HL-60/S4 (cell line): ENCODE results near the gene DES.

Experiments
- in situ Hi-C: fragments of 300-500 bp; cut with MboI; formaldehyde crosslinking; loops from 2 replicates; pipeline ENCODE4 v1.14.3; 2022; ENCODE audit warnings: low sequenced_read_pairs

Gene DES

DNA sequence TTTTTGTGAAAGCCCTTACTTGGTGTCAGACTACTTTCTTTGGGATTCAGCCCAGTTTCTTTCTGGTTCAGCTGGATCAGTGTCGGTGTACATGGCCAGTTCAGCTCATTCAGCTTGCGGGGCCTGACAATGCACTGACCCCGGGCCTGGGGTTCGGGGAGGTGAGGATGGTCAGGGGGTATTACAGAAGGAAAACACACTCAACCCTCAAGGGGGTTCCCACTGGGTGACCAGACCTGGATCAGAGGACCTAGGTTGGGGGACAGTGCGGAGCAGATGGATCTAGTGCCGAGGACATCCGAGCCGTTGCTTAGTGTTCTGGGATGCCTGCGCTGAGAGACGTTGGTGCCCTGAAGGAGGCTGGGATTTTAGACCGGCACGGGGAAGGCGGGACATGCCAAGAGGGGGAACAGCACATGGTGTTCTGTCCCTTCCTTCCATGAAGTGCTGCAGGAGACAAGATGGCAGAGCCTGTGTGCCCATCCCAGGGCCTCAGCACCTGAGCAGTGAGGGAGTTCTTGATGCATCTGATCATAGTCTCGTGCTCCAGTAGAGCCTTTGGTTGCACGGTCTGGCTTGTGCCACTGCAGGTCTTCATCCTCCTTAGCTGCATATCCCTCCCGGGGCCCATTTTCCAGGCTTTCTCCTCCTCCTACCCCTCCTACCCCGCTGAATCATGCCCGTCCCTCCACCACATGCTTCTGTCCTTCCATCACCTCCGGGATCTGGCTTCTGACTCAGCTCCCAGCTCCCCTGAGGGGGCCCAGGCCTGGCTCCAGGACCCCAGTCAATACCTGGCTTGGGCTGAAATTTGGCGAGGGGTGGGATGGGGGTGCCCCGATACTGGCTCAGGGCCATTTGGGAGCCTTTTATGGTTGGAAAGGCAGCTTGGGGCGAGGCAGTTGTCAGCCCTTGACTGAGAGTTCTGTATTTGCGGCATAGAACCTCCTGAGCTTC lies 34.5 kb downstream of the DES start:
- in situ Hi-C loops, result no loop called here

GRCh38 chr2:219453671-219454590 lies 35.8 kb downstream of the DES start:
- in situ Hi-C loops, result no loop called here

DNA sequence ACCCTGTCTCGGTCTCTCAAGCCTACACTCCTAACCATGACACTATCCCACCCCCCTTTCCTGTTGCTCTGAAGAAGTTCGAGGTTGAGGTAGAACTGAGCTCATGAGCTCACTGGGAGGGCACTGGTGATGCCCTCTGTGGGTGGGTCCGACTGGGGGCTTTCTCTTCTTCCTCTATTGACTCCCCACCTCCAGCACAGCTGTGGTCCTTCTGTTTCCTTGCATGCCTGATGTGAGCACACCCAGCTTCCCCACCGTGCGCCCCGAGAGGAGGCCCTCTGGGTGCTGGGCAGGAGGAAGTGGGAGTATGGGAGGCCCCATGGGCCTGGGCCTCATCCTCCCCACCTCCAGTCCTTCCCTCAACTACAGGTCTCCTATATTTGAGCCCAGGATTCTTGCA lies 37.4 kb downstream of the DES start:
- in situ Hi-C loops, result no loop called here

DNA sequence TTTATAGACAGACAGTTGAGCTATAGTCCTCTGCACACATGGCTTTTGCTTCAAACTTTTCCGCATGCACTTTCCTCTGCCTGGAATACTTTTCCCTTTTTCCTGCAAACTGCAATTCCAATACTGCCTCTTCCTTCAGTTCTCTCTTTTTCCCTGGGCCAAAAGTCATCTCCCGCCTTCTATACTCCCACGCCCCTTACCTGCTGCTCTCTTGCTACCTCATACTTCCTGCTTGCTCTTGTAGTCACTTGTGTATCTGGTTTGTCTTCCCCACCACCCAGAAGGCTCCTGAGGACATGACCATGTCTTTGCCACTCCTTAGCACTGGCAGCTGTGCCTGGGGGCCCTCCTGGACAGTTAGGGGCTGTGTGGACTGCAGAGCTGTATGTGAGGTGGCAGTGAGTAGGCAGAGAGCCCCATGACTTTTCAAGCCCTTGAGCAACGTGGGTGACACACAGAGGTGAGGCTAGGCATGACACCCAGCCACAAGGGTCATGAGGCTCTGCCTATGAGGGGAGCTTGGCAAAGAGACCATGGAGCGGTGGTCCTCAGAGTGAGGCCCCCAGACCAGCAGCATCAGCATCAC lies 39.7 kb downstream of the DES start:
- in situ Hi-C loops, result no loop called here

DNA sequence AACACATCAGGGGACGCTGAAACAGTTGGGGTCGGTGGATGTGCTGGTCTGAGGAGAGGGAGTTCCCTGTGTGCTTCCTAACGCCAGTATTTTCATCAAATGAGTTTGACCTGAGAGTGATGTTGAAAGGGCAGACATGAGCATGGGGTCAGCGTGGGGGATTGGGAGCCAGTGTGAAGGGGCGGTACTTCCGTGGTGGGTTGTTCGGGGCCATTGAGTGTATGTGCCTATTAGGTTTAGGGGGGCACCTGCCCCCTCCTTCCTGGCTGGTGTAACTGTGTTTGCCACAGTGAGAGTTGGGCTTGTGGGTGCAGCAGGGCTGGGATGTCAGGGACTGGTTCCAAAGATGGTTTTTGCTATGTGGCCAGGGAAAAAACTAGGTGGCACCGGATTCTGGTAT lies 40.8 kb downstream of the DES start:
- in situ Hi-C loops, result no loop called here

DNA sequence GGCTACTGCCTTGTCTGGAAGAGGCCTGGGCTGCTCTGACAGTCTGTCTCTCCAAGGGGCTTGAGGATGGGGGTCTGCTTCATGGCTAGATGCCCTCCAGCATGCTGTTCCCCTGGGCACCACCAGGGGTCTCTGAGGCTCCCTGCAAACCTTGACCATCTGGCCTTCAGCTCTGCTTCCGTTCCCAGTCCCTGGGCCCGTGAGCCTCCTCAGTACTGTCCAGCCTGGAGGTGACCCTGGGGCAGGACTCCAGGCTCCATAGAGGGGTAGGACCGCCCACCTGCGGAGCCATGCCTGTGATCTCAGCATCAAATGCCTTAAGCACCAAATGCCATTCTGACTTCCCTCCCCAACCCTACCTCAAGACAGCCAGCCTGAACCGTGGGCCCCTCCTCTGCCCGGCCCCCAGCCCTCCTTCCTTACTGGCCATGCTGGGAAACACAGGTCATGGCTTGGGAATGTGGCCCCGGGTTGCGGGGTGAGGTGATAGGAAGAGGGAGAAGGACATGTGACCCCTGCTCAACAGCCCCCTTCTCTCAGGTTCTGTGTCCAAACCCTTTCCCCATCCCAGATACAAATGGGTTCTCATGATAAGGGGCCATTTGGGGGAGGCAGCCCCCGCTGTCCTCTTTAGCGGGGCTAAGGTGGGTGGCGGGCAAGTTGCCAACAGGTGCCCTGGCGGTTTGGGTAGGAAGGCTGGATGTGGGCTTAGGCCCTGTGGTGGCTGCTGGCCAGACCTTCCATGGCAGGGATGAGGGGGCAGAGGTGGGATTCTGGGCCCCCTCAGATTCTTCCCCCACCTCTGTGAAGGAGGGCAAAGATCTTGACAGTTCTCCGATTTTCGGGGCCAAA lies 41.5 kb downstream of the DES start:
- in situ Hi-C loops, result no loop called here

- in situ Hi-C loops, result no loop called here
Observed at GRCh38 chr2:219460424-219460926, 42.3 kb downstream of the DES start.

- in situ Hi-C loops, result no loop called here
Observed at GRCh38 chr2:219461047-219461514, 42.9 kb downstream of the DES start.

DNA sequence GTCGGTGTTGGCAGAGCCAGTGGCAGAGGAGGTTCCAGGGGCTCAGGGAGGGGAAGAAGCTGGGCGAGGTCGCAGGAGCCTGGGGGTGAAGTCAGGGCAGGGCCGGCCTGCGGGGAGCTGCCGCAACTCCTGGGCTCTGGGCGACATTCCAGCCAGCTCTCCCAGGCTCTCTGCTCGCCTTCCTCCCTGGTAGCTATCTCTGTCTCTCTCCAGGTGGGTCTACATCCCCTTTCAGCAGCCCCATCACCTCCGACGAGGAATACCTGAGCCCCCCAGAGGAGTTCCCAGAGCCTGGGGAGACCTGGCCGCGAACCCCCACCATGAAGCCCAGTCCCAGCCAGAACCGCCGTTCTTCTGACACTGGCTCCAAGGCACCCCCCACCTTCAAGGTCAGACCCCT lies 43.5 kb downstream of the DES start:
- in situ Hi-C loops, result no loop called here

DNA sequence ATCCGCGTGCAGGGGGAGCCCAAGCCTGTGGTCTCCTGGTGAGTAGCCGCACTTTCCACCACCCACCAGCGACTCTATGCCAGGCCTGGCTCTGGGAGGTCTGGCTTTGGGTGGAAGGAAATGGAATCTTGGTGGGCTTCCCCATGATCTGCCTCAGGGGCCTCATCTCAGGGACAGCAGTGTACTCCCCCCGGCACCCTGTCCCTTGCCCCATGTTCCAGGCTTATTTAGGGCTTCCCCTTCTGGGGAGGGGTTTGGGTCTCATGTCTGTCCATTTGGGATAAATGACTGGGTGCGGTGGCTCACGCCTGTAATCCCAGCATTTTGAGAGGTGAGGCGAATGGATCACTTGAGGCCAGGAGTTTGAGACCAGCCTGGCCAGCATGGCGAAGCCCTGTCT lies 44.2 kb downstream of the DES start:
- in situ Hi-C loops, result no loop called here

- in situ Hi-C loops, result no loop called here
Observed at GRCh38 chr2:219464286-219465032, 46.3 kb downstream of the DES start.

- in situ Hi-C loops, result no loop called here
Observed at GRCh38 chr2:219465659-219466561, 47.7 kb downstream of the DES start.

DNA sequence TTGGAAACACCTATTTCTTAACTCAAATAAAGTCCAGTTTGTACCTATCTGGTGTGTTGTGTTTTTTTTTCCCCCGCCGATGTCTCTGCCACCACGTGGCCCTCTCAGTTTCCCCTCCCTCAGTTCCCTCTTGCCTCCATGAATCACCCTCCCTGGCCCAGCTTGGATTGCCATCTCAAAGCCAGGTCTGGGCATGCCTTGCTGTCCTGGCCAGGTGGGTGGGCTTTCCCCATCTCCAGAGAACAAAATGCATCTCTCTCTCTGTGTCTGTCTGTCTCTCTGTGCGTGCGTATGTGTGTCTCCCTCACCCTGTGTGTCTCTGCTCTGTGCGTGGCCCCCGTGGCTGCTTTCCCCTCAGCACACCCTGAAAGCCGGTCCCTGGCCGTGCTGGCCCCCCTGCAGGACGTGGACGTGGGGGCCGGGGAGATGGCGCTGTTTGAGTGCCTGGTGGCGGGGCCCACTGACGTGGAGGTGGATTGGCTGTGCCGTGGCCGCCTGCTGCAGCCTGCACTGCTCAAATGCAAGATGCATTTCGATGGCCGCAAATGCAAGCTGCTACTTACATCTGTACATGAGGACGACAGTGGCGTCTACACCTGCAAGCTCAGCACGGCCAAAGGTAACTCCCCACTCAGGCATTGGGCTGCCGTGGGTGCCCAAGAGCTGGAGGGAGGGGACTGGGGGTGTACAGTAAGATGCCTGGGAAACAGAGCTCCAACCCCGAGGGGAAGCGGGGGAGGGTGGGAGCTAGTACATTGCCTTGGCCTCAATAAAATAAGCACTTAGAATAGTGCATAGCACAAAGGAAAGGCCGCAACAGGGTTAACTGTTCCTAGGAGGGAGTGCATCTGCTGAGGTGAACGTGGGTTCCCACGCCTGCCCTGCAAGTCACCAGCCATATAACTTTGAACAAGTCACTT lies 48.9 kb downstream of the DES start:
- in situ Hi-C loops, result no loop called here

- in situ Hi-C loops, result no loop called here
Observed at GRCh38 chr2:219467736-219468075, 49.5 kb downstream of the DES start.

DNA sequence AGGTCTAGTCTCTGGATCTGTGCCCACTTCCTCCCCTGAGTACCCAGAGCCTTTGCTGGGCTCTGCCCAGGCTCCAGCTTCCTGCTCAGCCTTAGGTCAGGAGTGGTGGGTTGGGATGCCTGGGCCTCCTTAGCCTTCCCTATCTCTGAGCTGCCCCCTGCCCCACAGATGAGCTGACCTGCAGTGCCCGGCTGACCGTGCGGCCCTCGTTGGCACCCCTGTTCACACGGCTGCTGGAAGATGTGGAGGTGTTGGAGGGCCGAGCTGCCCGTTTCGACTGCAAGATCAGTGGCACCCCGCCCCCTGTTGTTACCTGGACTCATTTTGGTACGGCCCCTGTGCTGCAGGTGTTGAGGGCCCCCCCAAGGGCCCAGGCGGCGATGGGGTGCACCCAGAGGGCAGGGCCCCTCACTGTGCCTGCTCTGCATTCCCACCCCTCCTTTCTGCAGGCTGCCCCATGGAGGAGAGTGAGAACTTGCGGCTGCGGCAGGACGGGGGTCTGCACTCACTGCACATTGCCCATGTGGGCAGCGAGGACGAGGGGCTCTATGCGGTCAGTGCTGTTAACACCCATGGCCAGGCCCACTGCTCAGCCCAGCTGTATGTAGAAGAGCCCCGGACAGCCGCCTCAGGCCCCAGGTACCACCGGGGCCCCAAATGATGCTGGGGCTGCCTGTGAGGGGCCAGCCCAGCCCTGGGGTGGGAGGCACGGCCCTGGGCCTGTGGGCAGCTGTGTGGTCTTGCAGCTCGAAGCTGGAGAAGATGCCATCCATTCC lies 50.4 kb downstream of the DES start:
- in situ Hi-C loops, result no loop called here

GRCh38 chr2:219469186-219469724 lies 51.1 kb downstream of the DES start:
- in situ Hi-C loops, result no loop called here
